Peyer's patch (tissue), 4 donors: ENCODE data around the gene FBXL16. TPM values are rescaled to one million over a fixed set of nuclear protein-coding genes. Genes with fewer than 3 reads are reported as not detected.

Experiments
- DNase-seq, 3 donors: peaks; one replicate each; pipeline ENCODE4 v3.0.0-alpha.2; 2017 to 2019
- H3K27ac ChIP-seq, 4 donors: fragments of 200-600 bp; sonication (generic); one replicate each; pipeline ENCODE4 v1.5.1; 2016 to 2019
- H3K27me3 ChIP-seq, 2 donors: fragments of 200-600 bp; sonication (generic); one replicate each; pipeline ENCODE4 v1.5.1; 2019
- H3K36me3 ChIP-seq, 3 donors: fragments of 200-600 bp; sonication (generic); one replicate each; pipeline ENCODE4 v1.5.1; 2016 to 2019
- H3K4me1 ChIP-seq, 4 donors: fragments of 200-600 bp; sonication (generic); one replicate each; pipeline ENCODE4 v1.5.1; 2016 to 2019
- H3K4me3 ChIP-seq, 4 donors: fragments of 200-600 bp; sonication (generic); 1 replicate in 3 of 4; 2 replicates in 1 of 4; pipeline ENCODE4 v1.5.1; 2016 to 2019; ENCODE audit warnings: mild to moderate bottlenecking in 1 of 4
- H3K9me3 ChIP-seq, 4 donors: fragments of 200-600 bp; sonication (generic); one replicate each; pipeline ENCODE4 v1.5.1; 2016 to 2019; ENCODE audit warnings: mild to moderate bottlenecking in 1 of 4
- POLR2A ChIP-seq, 2 donors: fragments of 450-650 bp; IDR thresholded peaks; one replicate each; pipeline ENCODE4 v1.5.1; 2017; ENCODE audit warnings: antibody characterized with exemption in 2 of 2, mild to moderate bottlenecking in 2 of 2, moderate library complexity in 2 of 2
- total RNA-seq, 4 donors: library from RNA; depleted of rRNA; stranded (reverse); fragments of >200 nt; gene quantifications; one replicate each; pipeline ENCODE4 v1.1.0, GENCODE V29; 2016
- TF ChIP-seq, protein P1 (sequence below), 6 experiments: fragments of 450-650 bp in 4 of 6; fragments of 200-600 bp in 2 of 6; sonication (generic) in 1 of 6; IDR thresholded peaks; one replicate each; pipeline ENCODE4 v1.5.1; 2017 to 2019; ENCODE audit warnings: antibody characterized with exemption in 6 of 6, mild to moderate bottlenecking in 3 of 6, moderate library complexity in 1 of 6

FBXL16 gene
- total RNA-seq, 4 donors from 2014 or later = 1.4 to 2.5 (median 1.9) TPM

GRCh38 chr16:710500-711075 lies 5.0 kb upstream of the FBXL16 start:
- no peaks in the 10 kb centered on the region for H3K36me3 ChIP-seq
- no peak for DNase-seq
- no peak overlapping the region for H3K27ac ChIP-seq
- TF ChIP-seq POLR2A (IDR thresholded peaks at IDR 0.05) = no peak
- peaks cover 0 to 18% (median 6%) of the 10 kb centered on the region in 4 donors for H3K4me1 ChIP-seq
- no peaks in the 10 kb centered on the region for H3K9me3 ChIP-seq
- H3K4me3 ChIP-seq = no peak overlapping the region
- H3K27me3 ChIP-seq = peaks cover 0 to 27% of the 10 kb centered on the region in 2 donors

DNA sequence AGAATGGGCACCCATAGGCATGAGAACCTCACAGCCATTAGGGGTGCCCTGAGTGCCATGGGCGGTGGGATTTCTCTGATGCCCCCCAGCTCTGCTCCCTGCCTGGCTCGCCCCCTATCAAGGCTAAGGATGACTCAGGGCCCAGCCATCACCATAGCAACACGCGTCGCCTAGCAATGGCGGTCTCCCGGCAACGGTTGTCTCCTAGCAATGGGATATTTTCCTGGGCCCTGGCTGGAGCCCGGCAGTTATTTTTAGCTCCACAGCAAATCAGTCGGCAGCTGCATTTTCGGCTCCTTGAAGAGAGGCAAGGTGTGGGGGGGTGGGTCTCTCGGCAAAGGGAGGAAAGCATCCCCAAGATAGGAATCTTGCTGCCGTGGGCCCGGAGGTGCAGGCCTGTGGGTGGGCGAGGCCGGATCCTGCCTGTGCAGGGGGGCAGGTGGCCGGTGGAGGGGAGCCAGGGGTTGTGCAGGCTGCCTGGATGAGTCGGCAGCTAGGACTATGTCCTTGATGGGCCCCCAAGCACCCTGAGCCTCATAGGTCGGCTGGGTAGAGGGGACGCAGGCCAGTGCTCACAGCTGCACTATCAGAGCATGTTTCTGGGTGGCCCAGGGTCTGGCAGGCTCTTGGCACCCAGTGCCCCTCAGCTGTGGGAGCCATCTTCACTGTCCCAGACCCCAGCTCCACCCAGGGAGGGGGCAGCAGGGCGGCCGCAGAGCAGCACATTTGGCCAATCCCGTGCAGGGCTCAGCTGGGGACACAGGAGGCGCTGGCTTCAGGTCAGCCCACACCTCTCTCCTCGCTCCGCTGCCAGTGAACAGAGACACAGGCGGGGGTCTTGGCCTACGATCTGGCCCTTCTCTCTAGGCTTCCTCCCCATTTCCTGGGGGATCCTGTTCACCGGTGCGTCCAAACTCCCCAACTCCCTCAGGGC lies 4.2 kb upstream of the FBXL16 start:
- H3K27me3 ChIP-seq = peaks cover 0 to 34% of the 10 kb centered on the region in 2 donors
- H3K9me3 ChIP-seq = no peaks in the 10 kb centered on the region
- no peak overlapping the region for H3K27ac ChIP-seq
- H3K36me3 ChIP-seq = no peaks in the 10 kb centered on the region
- no peak for DNase-seq
- TF ChIP-seq POLR2A (IDR thresholded peaks at IDR 0.05) = no peak
- TF ChIP-seq, protein P1, sequence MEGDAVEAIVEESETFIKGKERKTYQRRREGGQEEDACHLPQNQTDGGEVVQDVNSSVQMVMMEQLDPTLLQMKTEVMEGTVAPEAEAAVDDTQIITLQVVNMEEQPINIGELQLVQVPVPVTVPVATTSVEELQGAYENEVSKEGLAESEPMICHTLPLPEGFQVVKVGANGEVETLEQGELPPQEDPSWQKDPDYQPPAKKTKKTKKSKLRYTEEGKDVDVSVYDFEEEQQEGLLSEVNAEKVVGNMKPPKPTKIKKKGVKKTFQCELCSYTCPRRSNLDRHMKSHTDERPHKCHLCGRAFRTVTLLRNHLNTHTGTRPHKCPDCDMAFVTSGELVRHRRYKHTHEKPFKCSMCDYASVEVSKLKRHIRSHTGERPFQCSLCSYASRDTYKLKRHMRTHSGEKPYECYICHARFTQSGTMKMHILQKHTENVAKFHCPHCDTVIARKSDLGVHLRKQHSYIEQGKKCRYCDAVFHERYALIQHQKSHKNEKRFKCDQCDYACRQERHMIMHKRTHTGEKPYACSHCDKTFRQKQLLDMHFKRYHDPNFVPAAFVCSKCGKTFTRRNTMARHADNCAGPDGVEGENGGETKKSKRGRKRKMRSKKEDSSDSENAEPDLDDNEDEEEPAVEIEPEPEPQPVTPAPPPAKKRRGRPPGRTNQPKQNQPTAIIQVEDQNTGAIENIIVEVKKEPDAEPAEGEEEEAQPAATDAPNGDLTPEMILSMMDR (IDR thresholded peaks at IDR 0.05) = no peak
- H3K4me1 ChIP-seq = peaks cover 0 to 19% (median 7%) of the 10 kb centered on the region in 4 donors
- H3K4me3 ChIP-seq = no peak overlapping the region

DNA sequence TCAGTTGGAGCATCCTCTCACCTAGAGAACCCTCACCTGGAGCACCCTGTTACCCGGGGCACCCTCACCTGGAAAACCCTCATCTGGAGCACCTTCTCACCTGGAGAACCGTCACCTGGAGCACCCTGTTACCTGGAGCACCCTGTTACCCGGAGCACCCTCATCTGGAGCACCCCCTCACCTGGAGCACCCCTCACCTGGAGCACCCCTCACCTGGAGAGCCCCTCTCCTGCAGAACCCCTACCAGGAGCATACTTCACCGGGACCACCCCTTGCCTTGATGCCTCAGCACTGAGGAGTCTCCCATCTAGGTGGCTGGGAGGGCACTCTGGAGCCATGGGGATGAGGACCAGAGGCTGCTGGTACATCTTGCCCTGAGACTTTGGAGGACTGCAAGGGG lies 3.4 kb upstream of the FBXL16 start:
- Histone ChIP-seq H3K27ac (no peak overlapping the region), H3K36me3 (no peaks in the 10 kb centered on the region), H3K4me3 (no peak overlapping the region), H3K9me3 (no peaks in the 10 kb centered on the region), H3K4me1 (peaks cover 0 to 15% (median 3%) of the 10 kb centered on the region in 4 donors), H3K27me3 (peaks cover 0 to 39% of the 10 kb centered on the region in 2 donors)
- DNase-seq = no peak
- TF ChIP-seq, protein P1 (IDR thresholded peaks at IDR 0.05) = no peak
- TF ChIP-seq POLR2A (IDR thresholded peaks at IDR 0.05) = no peak

- peaks cover 0 to 44% of the 10 kb centered on the region in 2 donors for H3K27me3 ChIP-seq
- TF ChIP-seq POLR2A (IDR thresholded peaks at IDR 0.05) = no peak
- TF ChIP-seq, protein P1 (IDR thresholded peaks at IDR 0.05) = no peak
- peaks cover 0 to 15% (median 3%) of the 10 kb centered on the region in 4 donors for H3K4me1 ChIP-seq
- DNase-seq = no peak
- H3K36me3 ChIP-seq = no peaks in the 10 kb centered on the region
- H3K4me3 ChIP-seq = no peak overlapping the region
- no peak overlapping the region for H3K27ac ChIP-seq
- no peaks in the 10 kb centered on the region for H3K9me3 ChIP-seq
Observed at GRCh38 chr16:708019-708418, 2.4 kb upstream of the FBXL16 start.

GRCh38 chr16:707062-707538 lies 1.5 kb upstream of the FBXL16 start:
- Histone ChIP-seq H3K27ac (no peak overlapping the region), H3K4me3 (no peak overlapping the region)

More at GRCh38 chr16:707062-707538, 1.5 kb upstream of the FBXL16 start:
- Histone ChIP-seq H3K27me3 (peaks cover 0 to 53% of the 10 kb centered on the region in 2 donors), H3K36me3 (no peaks in the 10 kb centered on the region), H3K4me1 (peaks cover 0 to 15% (median 3%) of the 10 kb centered on the region in 4 donors), H3K9me3 (no peaks in the 10 kb centered on the region)
- no peak for DNase-seq
- TF ChIP-seq, protein P1 (IDR thresholded peaks at IDR 0.05) = no peak
- no peak for TF ChIP-seq POLR2A (IDR thresholded peaks at IDR 0.05)
